GM20000 (cell line): ENCODE data around the gene BRPF3.

Experiments
- DNase-seq: peaks from one replicate; pipeline ENCODE4 v3.0.0; 2012; ENCODE audit warnings: low spot score
- CTCF ChIP-seq: IDR thresholded peaks from 2 replicates; pipeline ENCODE4 v1.5.1; 2012; ENCODE audit warnings: mild to moderate bottlenecking, control low read depth; ENCODE audit errors: extremely low read depth, missing control alignments

BRPF3 gene

GRCh38 chr6:36269834-36270705 is 73.5 kb downstream of the BRPF3 start, which contains the start of gene PNPLA1:
PNPLA1 (plus strand) TSS chr6:36270060; CDS start chr6:36270460, 400 bp downstream.
- DNase-seq, result no peak
- TF ChIP-seq CTCF, result no peak

- DNase-seq, result no peak
These were observed 75.7 kb downstream of the BRPF3 start for GRCh38 chr6:36272234-36272633.

GRCh38 chr6:36273067-36273466 is 76.5 kb downstream of the BRPF3 start:
- TF ChIP-seq CTCF, result no peak
- DNase-seq, result no peak

More at GRCh38 chr6:36272234-36272633, 75.7 kb downstream of the BRPF3 start:
- TF ChIP-seq CTCF, result no peak

- no peak for DNase-seq
- no peak for TF ChIP-seq CTCF
These were observed 77.4 kb downstream of the BRPF3 start for GRCh38 chr6:36273802-36274514.

- no peak for TF ChIP-seq CTCF
- no peak for DNase-seq
These were observed 80.3 kb downstream of the BRPF3 start for GRCh38 chr6:36276581-36277536.

- no peak for DNase-seq
- no peak for TF ChIP-seq CTCF
These were observed 81.5 kb downstream of the BRPF3 start for GRCh38 chr6:36277946-36278470.
